Right atrium auricular region (tissue), 2 donors: ENCODE results near the gene NPSR1. TPM values are rescaled to one million over a fixed set of nuclear protein-coding genes. Genes with fewer than 3 reads are reported as not detected.

Source experiments
- DNase-seq: peaks from one replicate; pipeline ENCODE4 v3.0.0-alpha.2; 2019; ENCODE audit warnings: low spot score
- H3K27ac ChIP-seq, 2 donors: fragments of 200-600 bp; sonication (generic); 1 replicate in 1 of 2; 2 replicates in 1 of 2; pipeline ENCODE4 v1.5.1; 2016 to 2019
- H3K27me3 ChIP-seq, 2 donors: fragments of 200-600 bp; sonication (generic); one replicate each; pipeline versions ENCODE4 v1.5.1 to v1.6.0; 2017 to 2019
- H3K36me3 ChIP-seq: fragments of 200-600 bp; sonication (generic); one replicate; pipeline ENCODE4 v1.5.1; 2016
- H3K4me1 ChIP-seq, 2 donors: fragments of 200-600 bp; sonication (generic); one replicate each; pipeline versions ENCODE4 v1.5.1 to v1.6.0; 2017 to 2019
- H3K4me3 ChIP-seq, 2 donors: fragments of 200-600 bp; sonication (generic); 1 replicate in 1 of 2; 2 replicates in 1 of 2; pipeline ENCODE4 v1.5.1; 2017 to 2019; ENCODE audit warnings: mild to moderate bottlenecking in 1 of 2, moderate library complexity in 1 of 2
- H3K9me3 ChIP-seq, 2 donors: fragments of 200-600 bp; sonication (generic); one replicate each; pipeline ENCODE4 v1.5.1; 2019
- CTCF ChIP-seq, 2 donors: fragments of 200-600 bp; sonication (generic); IDR thresholded peaks; one replicate each; pipeline ENCODE4 v1.5.1; 2019; ENCODE audit warnings: antibody characterized with exemption in 2 of 2
- total RNA-seq, 2 donors: library from RNA; depleted of rRNA; stranded (reverse); fragments of >200 nt; gene quantifications; one replicate each; pipeline ENCODE4 v1.1.0, GENCODE V29; 2016

Gene NPSR1
- total RNA-seq, 2 donors from 2014 or later = not detected

GRCh38 chr7:34831436-34831835 lies 173.4 kb downstream of the NPSR1 start:
- Histone ChIP-seq H3K27me3 (no peaks in the 10 kb centered on the region), H3K4me1 (no peaks in the 10 kb centered on the region), H3K9me3 (no peaks in the 10 kb centered on the region), H3K4me3 (no peak overlapping the region), H3K27ac (no peak overlapping the region), H3K36me3 (no peaks in the 10 kb centered on the region)
- DNase-seq = no peak
- no peak for TF ChIP-seq CTCF (IDR thresholded peaks at IDR 0.05)

GRCh38 chr7:34832020-34832419 lies 174.0 kb downstream of the NPSR1 start:
- Histone ChIP-seq H3K4me1 (no peaks in the 10 kb centered on the region), H3K4me3 (no peak overlapping the region), H3K9me3 (no peaks in the 10 kb centered on the region), H3K27me3 (no peaks in the 10 kb centered on the region), H3K27ac (no peak overlapping the region), H3K36me3 (no peaks in the 10 kb centered on the region)
- no peak for TF ChIP-seq CTCF (IDR thresholded peaks at IDR 0.05)
- DNase-seq = no peak

- Histone ChIP-seq H3K4me3 (no peak overlapping the region), H3K36me3 (no peaks in the 10 kb centered on the region), H3K9me3 (no peaks in the 10 kb centered on the region), H3K4me1 (no peaks in the 10 kb centered on the region), H3K27ac (no peak overlapping the region), H3K27me3 (no peaks in the 10 kb centered on the region)
- TF ChIP-seq CTCF (IDR thresholded peaks at IDR 0.05) = no peak
- DNase-seq = no peak
Observed at GRCh38 chr7:34835901-34836600, 178.0 kb downstream of the NPSR1 start.

- TF ChIP-seq CTCF (IDR thresholded peaks at IDR 0.05) = no peak
Observed at GRCh38 chr7:34837316-34837715, 179.3 kb downstream of the NPSR1 start.

GRCh38 chr7:34837801-34838201 lies 179.8 kb downstream of the NPSR1 start:
- no peak for TF ChIP-seq CTCF (IDR thresholded peaks at IDR 0.05)
- Histone ChIP-seq H3K9me3 (no peaks in the 10 kb centered on the region), H3K4me1 (no peaks in the 10 kb centered on the region), H3K27me3 (no peaks in the 10 kb centered on the region), H3K4me3 (no peak overlapping the region), H3K27ac (no peak overlapping the region), H3K36me3 (no peaks in the 10 kb centered on the region)
- DNase-seq = no peak

More at GRCh38 chr7:34837316-34837715, 179.3 kb downstream of the NPSR1 start:
- H3K27ac ChIP-seq = no peak overlapping the region
- H3K4me1 ChIP-seq = no peaks in the 10 kb centered on the region
- no peak overlapping the region for H3K4me3 ChIP-seq
- H3K27me3 ChIP-seq = no peaks in the 10 kb centered on the region
- H3K36me3 ChIP-seq = no peaks in the 10 kb centered on the region
- no peaks in the 10 kb centered on the region for H3K9me3 ChIP-seq
- DNase-seq = no peak

GRCh38 chr7:34838329-34838728 lies 180.3 kb downstream of the NPSR1 start:
- no peaks in the 10 kb centered on the region for H3K36me3 ChIP-seq
- no peak overlapping the region for H3K27ac ChIP-seq
- TF ChIP-seq CTCF (IDR thresholded peaks at IDR 0.05) = no peak
- no peak for DNase-seq
- no peaks in the 10 kb centered on the region for H3K4me1 ChIP-seq
- no peak overlapping the region for H3K4me3 ChIP-seq
- H3K9me3 ChIP-seq = no peaks in the 10 kb centered on the region
- H3K27me3 ChIP-seq = no peaks in the 10 kb centered on the region
